K562 (cell line): Measurements from ENCODE around the gene MBNL1. TPM values are rescaled to one million over a fixed set of nuclear protein-coding genes. Genes with fewer than 3 reads are reported as not detected.
A peak's percentile ranks its signal among the peaks of the same experiment; 100 is the strongest.

ENCODE experiments used
- ATAC-seq: fragments of 200-7000 bp; cut with Tn5 transposase; 3 replicates; pipeline ENCODE4 v1.9.1; 2020; ENCODE audit warnings: moderate library complexity
- BruUV-seq: library from RNA; stranded (reverse); fragments of 400-500 nt; replicated peaks from 2 replicates; lab custom pipeline; 2021; lab: Mats Ljungman, UMichigan
- CTCF ChIA-PET: fragments of 300-600 bp; formaldehyde crosslinking; extraction: SDS; loops from one replicate; lab custom pipeline; 2021; ENCODE audit warnings: low intra/inter-chr PET ratio; lab: Yijun Ruan, JAX
- POLR2A ChIA-PET: fragments of 300-600, 350-650 bp; sonication (Branson Sonifier 250); formaldehyde crosslinking; extraction: SDS; loops from one replicate; lab custom pipeline; 2021; ENCODE audit warnings: antibody characterized with exemption, inconsistent platforms; lab: Yijun Ruan, JAX
- DNase-seq, 4 experiments: peaks; one replicate each; pipeline versions ENCODE4 v3.0.0 to v3.0.0-alpha.2; 2011 to 2018; ENCODE audit warnings: low spot score in 3 of 4, mixed read lengths in 3 of 4; ENCODE audit errors: extremely low read depth in 1 of 4
- FAIRE-seq: peaks from 2 replicates; lab custom pipeline; 2011; peaks lifted over from hg19 to GRCh38; lab: Jason Lieb, UNC
- H2AFZ ChIP-seq: 2 replicates; pipeline ENCODE4 v1.6.0; 2011; ENCODE audit warnings: low read depth, low read length, control low read depth, inconsistent platforms
- H3K27ac ChIP-seq: fragments of 200-600 bp; 3 replicates; pipeline ENCODE4 v1.8.0; 2011; ENCODE audit warnings: low read depth, mild to moderate bottlenecking, control low read depth, inconsistent platforms, low read length, moderate library complexity, mixed read lengths; ENCODE audit errors: extremely low read depth
- H3K27me3 ChIP-seq, 2 experiments: fragments of 300-600 bp in 1 of 2; 2 replicates in 1 of 2; 3 replicates in 1 of 2; pipeline versions ENCODE4 v1.6.0 to v1.8.0; 2011; ENCODE audit warnings: inconsistent platforms in 2 of 2, low read length in 2 of 2, mild to moderate bottlenecking in 1 of 2, mixed read lengths in 1 of 2, moderate library complexity in 1 of 2; ENCODE audit not compliant: control insufficient read depth in 2 of 2, insufficient read depth in 2 of 2
- H3K36me3 ChIP-seq: fragments of 300-600 bp; 3 replicates; pipeline ENCODE4 v1.8.0; 2011; ENCODE audit warnings: mild to moderate bottlenecking, low read length, inconsistent platforms; ENCODE audit not compliant: control insufficient read depth, insufficient read depth
- H3K4me1 ChIP-seq, 2 experiments: fragments of 200-600 bp in 1 of 2; replicated peaks in 1 of 2; 2 replicates in 1 of 2; 3 replicates in 1 of 2; pipeline versions ENCODE4 v1.5.1 to v1.8.0; 2011; ENCODE audit warnings: inconsistent platforms in 2 of 2, low read length in 2 of 2, mild to moderate bottlenecking in 1 of 2, mixed read lengths in 1 of 2, moderate library complexity in 1 of 2; ENCODE audit not compliant: control insufficient read depth in 2 of 2, insufficient read depth in 2 of 2
- H3K4me2 ChIP-seq: 2 replicates; pipeline ENCODE4 v1.6.1; 2011; ENCODE audit warnings: low read length, control low read depth, inconsistent platforms, mixed read lengths; ENCODE audit not compliant: insufficient read depth
- H3K4me3 ChIP-seq: fragments of 200-600 bp; sonication (generic), shearing (Covaris generic); 2 replicates; pipeline ENCODE4 v1.5.1; 2016; ENCODE audit warnings: control low read depth, inconsistent platforms
- H3K79me2 ChIP-seq: fragments of 200-600 bp; 3 replicates; pipeline ENCODE4 v1.8.0; 2011; ENCODE audit warnings: low read length, inconsistent platforms; ENCODE audit not compliant: control insufficient read depth, insufficient read depth
- H3K9ac ChIP-seq, 2 experiments: 2 replicates each; pipeline versions ENCODE4 v1.6.0 to v1.6.1; 2011; ENCODE audit warnings: low read depth in 2 of 2, low read length in 2 of 2, control low read depth in 1 of 2, inconsistent platforms in 1 of 2, mild to moderate bottlenecking in 1 of 2, mixed read lengths in 1 of 2; ENCODE audit not compliant: insufficient read depth in 1 of 2
- H3K9me1 ChIP-seq: one replicate; pipeline ENCODE4 v1.6.0; 2011; ENCODE audit warnings: inconsistent platforms, mild to moderate bottlenecking, low read length, moderate library complexity; ENCODE audit not compliant: control insufficient read depth, insufficient read depth
- H3K9me3 ChIP-seq: replicated peaks from 2 replicates; pipeline ENCODE4 v1.5.1; 2011; ENCODE audit warnings: low read depth, low read length, inconsistent platforms; ENCODE audit not compliant: control insufficient read depth, insufficient read depth
- H4K20me1 ChIP-seq: replicated peaks from 2 replicates; pipeline ENCODE4 v1.6.1; 2011; ENCODE audit warnings: low read length, inconsistent platforms, mixed read lengths; ENCODE audit not compliant: control insufficient read depth, insufficient read depth
- ARNT ChIP-seq, 2 experiments: fragments of 450-650 bp; IDR thresholded peaks; 2 replicates each; pipeline ENCODE4 v1.6.1; 2016; ENCODE audit warnings: mild to moderate bottlenecking in 1 of 2
- EHMT2 ChIP-seq: fragments of 450-650 bp; IDR thresholded peaks from 2 replicates; pipeline ENCODE4 v1.6.1; 2018; ENCODE audit warnings: antibody characterized with exemption
- ETV6 ChIP-seq, 3 experiments: fragments of 150-350 bp in 1 of 3; sonication (generic) in 1 of 3; formaldehyde crosslinking in 1 of 3; IDR thresholded peaks; 2 replicates each; pipeline versions ENCODE4 v1.6.1 to v1.8.0; 2014 to 2022; ENCODE audit warnings: borderline replicate concordance in 2 of 3, low read depth in 2 of 3, antibody characterized with exemption in 1 of 3, low read length in 1 of 3, mild to moderate bottlenecking in 1 of 3, missing genetic modification reagents in 1 of 3
- FOXJ3 ChIP-seq: sonication (generic); formaldehyde crosslinking; IDR thresholded peaks from 2 replicates; pipeline ENCODE4 v1.4.0; 2020; ENCODE audit warnings: mild to moderate bottlenecking, missing genetic modification reagents
- HMGN3 ChIP-seq: IDR thresholded peaks from 2 replicates; pipeline ENCODE4 v1.6.1; 2011; ENCODE audit warnings: borderline replicate concordance, low read depth, mild to moderate bottlenecking, mixed read lengths, low read length; ENCODE audit not compliant: insufficient read length; ENCODE audit errors: extremely low read depth
- PBX2 ChIP-seq, 2 experiments: IDR thresholded peaks in 1 of 2; conservative IDR thresholded peaks in 1 of 2; 2 replicates each; pipeline ENCODE4 v1.6.1; 2016; ENCODE audit warnings: low read depth in 2 of 2, mild to moderate bottlenecking in 1 of 2, missing compliant biosample characterization in 1 of 2, missing genetic modification characterization in 1 of 2, moderate library complexity in 1 of 2
- SMARCA5 ChIP-seq: fragments of 450-650 bp; IDR thresholded peaks from 2 replicates; pipeline ENCODE4 v1.6.1; 2016
- ZBTB40 ChIP-seq, 2 experiments: fragments of 450-650 bp in 1 of 2; sonication (generic) in 1 of 2; formaldehyde crosslinking in 1 of 2; IDR thresholded peaks; 2 replicates each; pipeline versions ENCODE4 v1.7.1 to v1.9.0; 2016 to 2022; ENCODE audit warnings: inconsistent platforms in 1 of 2, mild to moderate bottlenecking in 1 of 2, missing genetic modification reagents in 1 of 2
- WGBS: fragments of 100-300 bp; shearing (Covaris generic); methylation state at CpG from one replicate; pipeline ENCODE4 v1.1.6; 2016; ENCODE audit warnings: low coverage, mixed read lengths; ENCODE audit not compliant: insufficient coverage; ENCODE audit errors: missing lambda C conversion rate; 5-methylcytosine and 5-hydroxymethylcytosine counted together
- in situ Hi-C: fragments of 300-500 bp; cut with MboI; formaldehyde crosslinking; loops from 4 replicates; pipeline ENCODE4 v1.15.0; 2018; ENCODE audit warnings: inconsistent platforms, mixed read lengths
- intact Hi-C: fragments of 100-400 bp; cut with micrococcal nuclease; formaldehyde crosslinking; loops from 2 replicates; pipeline ENCODE4 v1.14.2; 2022
- polyA plus RNA-seq, 8 experiments: library from polyadenylated mRNA; depleted of rRNA in 4 of 8; stranded (reverse) in 5 of 8; unstranded in 3 of 8; fragments of >200 nt; fragmentation: Nextera tagmentation in 2 of 8; fragmentation: Illumina TruSeq in 1 of 8; extraction: Ambion mirVana in 2 of 8; extraction: Trizol in 1 of 8; gene quantifications; 2 replicates each; pipeline versions ENCODE4 v1.2.1 to v1.2.3, GENCODE V29; 2011 to 2014; ENCODE audit warnings: inconsistent platforms in 1 of 8, missing spikeins in 1 of 8
- total RNA-seq, 7 experiments: library from RNA; depleted of rRNA in 6 of 7; stranded (reverse); fragments of >200 nt in 6 of 7; fragmentation: Illumina TruSeq in 2 of 7; extraction: Trizol in 2 of 7; gene quantifications; 2 replicates each; pipeline versions ENCODE4 v1.2.1 to v1.2.3, GENCODE V29; 2011 to 2021; ENCODE audit warnings: low replicate concordance in 1 of 7

MBNL1 gene
- total and polyA plus RNA-seq, 9 of the 15 experiments (the other 6 are each of a cell fraction or from before 2014, with no cell fraction given): 70.3 to 243 (median 220) TPM

- Histone ChIP-seq H4K20me1 (peaks cover 8% of the 10 kb centered on the region; the same call in 1 of the 2 replicates), H3K4me1 (peaks cover 22 to 30% of the 10 kb centered on the region in 2 experiments), H3K9ac (peak overlapping the region in 1 of 2 experiments; percentile 40; a peak in 2 of 4 replicates), H2AFZ (no peak overlapping the region), H3K27me3 (no peaks in the 10 kb centered on the region), H3K79me2 (peaks cover 99% of the 10 kb centered on the region), H3K9me1 (no peaks in the 10 kb centered on the region), H3K9me3 (no peaks in the 10 kb centered on the region; the same call in 1 of the 2 replicates), H3K4me2 (peak overlapping the region; percentile 56), H3K27ac (peak overlapping the region; percentile 83), H3K36me3 (peaks cover 67% of the 10 kb centered on the region), H3K4me3 (no peak overlapping the region)
- peak in 1 of 4 experiments; percentile 51 for DNase-seq
- no TSS peak for BruUV-seq
- 8% methylated on average over 2 of the region's 2 CpGs for WGBS
- ATAC-seq: peak; percentile 23
- ChIA-PET CTCF (no interaction called here), POLR2A (interaction anchor here (0.6 to 1.2 kb wide), 3 partner anchors 15 to 139 kb away, joined by 3 to 4 read pairs (median 4); no protein-coding TSS in a partner anchor)
- no peak for FAIRE-seq
- in situ Hi-C loops: no loop called here
- intact Hi-C loops: no loop called here
- no peak for TF ChIP-seq PBX2 (CRISPR knock-in tag; IDR thresholded peaks at IDR 0.05; ENCODE audit: low read depth)
- TF ChIP-seq PBX2 (tag; conservative IDR thresholded peaks at IDR 0.05; ENCODE audit: low read depth): 0 out of 2 replicates have a peak, but pooled peaks have one; percentile 13
- TF ChIP-seq HMGN3: no peak
- TF ChIP-seq FOXJ3: no peak
- TF ChIP-seq EHMT2: peak; percentile 78
- TF ChIP-seq ETV6 (IDR thresholded peaks at IDR 0.05; ENCODE audit: borderline replicate concordance in 1 of 2, low read depth in 2 of 2, low read length in 1 of 2): peak in 1 of 2 experiments; percentile 52; a peak in 1 of 4 replicates
- no peak for TF ChIP-seq ETV6 (CRISPR knock-in tag; IDR thresholded peaks at IDR 0.05; ENCODE audit: borderline replicate concordance)
- peak; percentile 87 for TF ChIP-seq SMARCA5
- TF ChIP-seq ZBTB40 (IDR thresholded peaks at IDR 0.05): peak; percentile 67
- no peak for TF ChIP-seq ZBTB40 (CRISPR knock-in tag; IDR thresholded peaks at IDR 0.05)
- TF ChIP-seq ARNT (IDR thresholded peaks at IDR 0.05): peak; percentile 58 to 65; a peak in 1 of 4 replicates
These were observed 62.4 kb downstream of the MBNL1 start for GRCh38 chr3:152331018-152331541.
